NT2/D1 (cell line): ENCODE data around the gene TEAD1.

ENCODE experiments used
- SUZ12 ChIP-seq: IDR thresholded peaks from 2 replicates; pipeline ENCODE4 v1.6.1; 2011; ENCODE audit not compliant: insufficient read length, insufficient read depth; ENCODE audit errors: extremely low read depth
- ZNF274 ChIP-seq: IDR thresholded peaks from 2 replicates; pipeline ENCODE4 v1.6.1; 2011; ENCODE audit warnings: mild to moderate bottlenecking, low read depth, low read length

- no peak for TF ChIP-seq ZNF274
- TF ChIP-seq SUZ12 = no peak
Measured at GRCh38 chr11:12983336-12983735, 309.1 kb downstream of the TEAD1 start.
